Smooth muscle cell (in vitro differentiated cells): ENCODE measurements around the gene PPP2R3B. TPM values are rescaled to one million over a fixed set of nuclear protein-coding genes. Genes with fewer than 3 reads are reported as not detected.

ENCODE experiments used
- DNase-seq: peaks from one replicate; lab custom pipeline; 2025; ENCODE audit not compliant: unreplicated experiment; lab: John Stamatoyannopoulos, UW
- H2AFZ ChIP-seq: fragments of 200-600 bp; sonication (generic); 2 replicates; pipeline ENCODE4 v1.6.0; 2016; ENCODE audit warnings: antibody characterized with exemption, low read depth, mild to moderate bottlenecking
- H3F3A ChIP-seq: fragments of 200-600 bp; sonication (generic); 2 replicates; pipeline ENCODE4 v1.6.0; 2017; ENCODE audit warnings: antibody characterized with exemption, low read depth
- H3K27ac ChIP-seq: fragments of 200-600 bp; sonication (generic); 2 replicates; pipeline ENCODE4 v1.5.1; 2016; ENCODE audit warnings: low read depth, mild to moderate bottlenecking
- H3K27me3 ChIP-seq: fragments of 200-600 bp; sonication (generic); 2 replicates; pipeline ENCODE4 v1.6.1; 2016; ENCODE audit warnings: low read depth, mild to moderate bottlenecking
- H3K36me3 ChIP-seq: fragments of 200-600 bp; sonication (generic); 2 replicates; pipeline ENCODE4 v1.5.1; 2016; ENCODE audit warnings: low read depth
- H3K4me1 ChIP-seq: fragments of 200-600 bp; sonication (generic); 2 replicates; pipeline ENCODE4 v1.5.1; 2016; ENCODE audit warnings: low read depth
- H3K4me2 ChIP-seq: fragments of 200-600 bp; sonication (generic); 2 replicates; pipeline ENCODE4 v1.6.0; 2016; ENCODE audit warnings: mild to moderate bottlenecking
- H3K4me3 ChIP-seq: fragments of 200-600 bp; sonication (generic); 2 replicates; pipeline ENCODE4 v1.5.1; 2016; ENCODE audit warnings: mild to moderate bottlenecking
- H3K79me2 ChIP-seq: fragments of 200-600 bp; sonication (generic); 2 replicates; pipeline ENCODE4 v1.6.0; 2016; ENCODE audit warnings: low read depth, mild to moderate bottlenecking
- H3K9ac ChIP-seq: fragments of 200-600 bp; sonication (generic); 2 replicates; pipeline ENCODE4 v1.6.0; 2016; ENCODE audit warnings: low read depth
- H3K9me3 ChIP-seq: fragments of 200-600 bp; sonication (generic); replicated peaks from 2 replicates; pipeline ENCODE4 v1.5.1; 2016; ENCODE audit warnings: low read depth
- H4K20me1 ChIP-seq: fragments of 200-600 bp; sonication (generic); 2 replicates; pipeline ENCODE4 v1.6.0; 2016; ENCODE audit warnings: low read depth
- WGBS: methylation state at CpG from one replicate; pipeline ENCODE4 v1.1.7; 2016; ENCODE audit warnings: low lambda C conversion rate; 5-methylcytosine and 5-hydroxymethylcytosine counted together
- polyA plus RNA-seq: library from polyadenylated mRNA; unstranded; fragments of >200 nt; fragmentation: Nextera tagmentation; extraction: Ambion mirVana; gene quantifications from 2 replicates; pipeline ENCODE4 v1.2.1, GENCODE V29; 2016
- total RNA-seq: library from RNA; depleted of rRNA; stranded (reverse); fragments of >200 nt; gene quantifications from 2 replicates; pipeline ENCODE4 v1.2.3, GENCODE V29; 2014
- TF ChIP-seq, protein P1 (sequence below): fragments of 200-600 bp; sonication (generic); IDR thresholded peaks from 2 replicates; pipeline ENCODE4 v1.5.1; 2017; ENCODE audit warnings: borderline replicate concordance, mild to moderate bottlenecking, antibody characterized with exemption; ENCODE audit not compliant: insufficient read depth, poor library complexity, severe bottlenecking

The PPP2R3B gene
- total and polyA plus RNA-seq, 2 experiments from 2014 or later = 15.2 to 25.1 TPM

DNA sequence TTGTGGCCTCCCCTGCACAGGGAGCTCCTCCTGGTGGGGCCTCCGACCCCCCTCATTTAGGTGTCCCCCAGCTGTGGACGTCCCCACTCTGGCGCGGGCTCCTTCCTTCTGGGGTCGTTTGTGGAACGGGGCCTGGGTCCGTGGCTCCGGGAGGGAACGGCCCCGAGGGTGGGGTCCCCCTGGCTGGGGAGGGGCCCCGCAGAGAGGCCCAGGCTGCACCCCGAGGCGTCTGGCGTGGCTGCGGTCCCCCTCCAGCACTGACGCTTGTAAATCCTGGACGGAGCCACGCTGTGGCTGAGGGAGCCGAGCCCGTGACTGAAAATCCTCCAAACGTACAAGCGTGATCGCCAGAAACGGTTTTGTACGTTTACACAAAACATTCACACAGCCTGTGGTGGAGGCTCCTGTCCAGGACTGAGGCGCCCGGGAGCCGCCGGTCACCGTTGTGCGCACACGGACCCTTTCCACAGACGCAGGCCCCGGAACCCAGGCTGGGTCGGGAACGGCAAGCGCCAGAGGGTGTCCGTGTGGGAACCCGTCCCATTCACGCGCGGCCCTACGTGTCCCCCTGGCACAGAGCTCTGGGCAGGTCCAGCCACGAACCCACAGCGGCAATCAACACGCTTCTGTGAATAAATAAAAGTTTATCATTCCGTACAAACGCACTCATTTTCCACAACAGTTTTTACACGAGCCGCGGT is 52.9 kb downstream of the PPP2R3B start:
- Histone ChIP-seq H3K27ac (no peak overlapping the region), H3K4me1 (peaks cover 3% of the 10 kb centered on the region), H3F3A (no peaks in the 10 kb centered on the region), H3K79me2 (no peaks in the 10 kb centered on the region), H3K27me3 (no peaks in the 10 kb centered on the region), H3K9me3 (no peaks in the 10 kb centered on the region), H4K20me1 (no peaks in the 10 kb centered on the region), H3K9ac (no peak overlapping the region), H3K4me2 (no peak overlapping the region), H3K4me3 (no peak overlapping the region), H2AFZ (no peak overlapping the region), H3K36me3 (no peaks in the 10 kb centered on the region)
- no peak for DNase-seq
- TF ChIP-seq, protein P1, sequence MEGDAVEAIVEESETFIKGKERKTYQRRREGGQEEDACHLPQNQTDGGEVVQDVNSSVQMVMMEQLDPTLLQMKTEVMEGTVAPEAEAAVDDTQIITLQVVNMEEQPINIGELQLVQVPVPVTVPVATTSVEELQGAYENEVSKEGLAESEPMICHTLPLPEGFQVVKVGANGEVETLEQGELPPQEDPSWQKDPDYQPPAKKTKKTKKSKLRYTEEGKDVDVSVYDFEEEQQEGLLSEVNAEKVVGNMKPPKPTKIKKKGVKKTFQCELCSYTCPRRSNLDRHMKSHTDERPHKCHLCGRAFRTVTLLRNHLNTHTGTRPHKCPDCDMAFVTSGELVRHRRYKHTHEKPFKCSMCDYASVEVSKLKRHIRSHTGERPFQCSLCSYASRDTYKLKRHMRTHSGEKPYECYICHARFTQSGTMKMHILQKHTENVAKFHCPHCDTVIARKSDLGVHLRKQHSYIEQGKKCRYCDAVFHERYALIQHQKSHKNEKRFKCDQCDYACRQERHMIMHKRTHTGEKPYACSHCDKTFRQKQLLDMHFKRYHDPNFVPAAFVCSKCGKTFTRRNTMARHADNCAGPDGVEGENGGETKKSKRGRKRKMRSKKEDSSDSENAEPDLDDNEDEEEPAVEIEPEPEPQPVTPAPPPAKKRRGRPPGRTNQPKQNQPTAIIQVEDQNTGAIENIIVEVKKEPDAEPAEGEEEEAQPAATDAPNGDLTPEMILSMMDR = no peak
- 94% methylated on average over 44 of the region's 51 CpGs for WGBS

DNA sequence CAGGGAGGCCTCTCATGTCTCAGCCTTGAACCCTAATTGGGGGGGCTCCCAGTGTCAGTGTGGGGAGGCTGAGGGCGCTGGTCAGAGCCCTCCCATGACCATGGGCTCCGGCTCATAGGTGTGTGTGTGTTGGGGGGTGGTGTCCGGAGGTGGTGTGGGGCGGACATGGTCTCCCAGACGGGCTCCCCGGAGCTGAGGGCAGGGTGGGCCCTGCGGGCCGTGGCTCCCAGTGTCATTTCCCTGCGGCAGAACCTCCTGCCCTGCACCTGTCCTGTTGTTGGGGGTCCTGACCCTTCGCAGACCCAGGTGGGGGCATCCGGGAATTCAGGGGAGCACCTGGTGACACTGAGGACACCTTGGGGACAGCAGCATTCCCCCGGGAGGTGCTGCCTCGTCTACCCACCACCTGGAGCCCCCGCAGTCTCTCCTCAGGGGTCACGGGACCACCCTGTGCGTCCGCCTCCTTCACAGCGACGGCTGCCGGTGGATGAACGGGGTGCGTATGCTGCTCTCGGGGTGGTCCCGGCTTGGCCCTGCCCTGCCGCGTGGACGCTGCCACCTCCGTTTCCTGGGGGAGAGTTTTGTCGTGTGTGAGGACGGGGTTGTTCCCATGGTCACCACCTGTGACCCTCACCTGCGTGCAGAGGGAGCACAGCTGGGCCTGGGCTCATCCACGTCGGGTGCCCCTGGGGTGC is 53.6 kb downstream of the PPP2R3B start:
- DNase-seq = no peak
- H4K20me1 ChIP-seq = no peaks in the 10 kb centered on the region
- H3K9ac ChIP-seq = no peak overlapping the region
- no peaks in the 10 kb centered on the region for H3F3A ChIP-seq
- peaks cover 3% of the 10 kb centered on the region for H3K4me1 ChIP-seq
- TF ChIP-seq, protein P1 = no peak
- no peaks in the 10 kb centered on the region for H3K36me3 ChIP-seq
- no peak overlapping the region for H3K4me2 ChIP-seq
- no peak overlapping the region for H3K27ac ChIP-seq
- no peaks in the 10 kb centered on the region for H3K9me3 ChIP-seq
- no peak overlapping the region for H2AFZ ChIP-seq
- H3K4me3 ChIP-seq = no peak overlapping the region
- no peaks in the 10 kb centered on the region for H3K79me2 ChIP-seq
- no peaks in the 10 kb centered on the region for H3K27me3 ChIP-seq
- WGBS = 93% methylated on average over 29 of the region's 33 CpGs

GRCh38 chrX:332496-332860 is 54.2 kb downstream of the PPP2R3B start:
- Histone ChIP-seq H3K27me3 (no peaks in the 10 kb centered on the region), H3K9ac (no peak overlapping the region), H3K4me1 (peaks cover 3% of the 10 kb centered on the region), H3K9me3 (no peaks in the 10 kb centered on the region), H3K27ac (no peak overlapping the region), H3F3A (no peaks in the 10 kb centered on the region), H3K36me3 (no peaks in the 10 kb centered on the region), H3K4me2 (no peak overlapping the region), H3K4me3 (no peak overlapping the region), H2AFZ (no peak overlapping the region), H4K20me1 (no peaks in the 10 kb centered on the region), H3K79me2 (no peaks in the 10 kb centered on the region)
- 97% methylated on average over 19 of the region's 23 CpGs for WGBS
- DNase-seq = no peak
- TF ChIP-seq, protein P1 = no peak
